GM15510 (cell line): Measurements from ENCODE around the gene UQCC5.

ENCODE experiments used
- POLR2A ChIP-seq: IDR thresholded peaks from 3 replicates; pipeline ENCODE4 v1.6.1; 2011; ENCODE audit warnings: borderline replicate concordance; ENCODE audit not compliant: insufficient read length; ENCODE audit errors: extremely low read depth

The UQCC5 gene

GRCh38 chr3:52533623-52534280 is 2.7 kb upstream of the UQCC5 start, which contains the start of gene NT5DC2:
Gene NT5DC2 (minus strand): TSS chr3:52533857. CDS start chr3:52533737, 120 bp downstream.
- TF ChIP-seq POLR2A: peak; percentile 52

- TF ChIP-seq POLR2A: no peak
Measured at GRCh38 chr3:52534281-52535183, 1.9 kb upstream of the UQCC5 start.

- no peak for TF ChIP-seq POLR2A
Measured at GRCh38 chr3:52535411-52536111, 844 bp upstream of the UQCC5 start.

GRCh38 chr3:52536112-52536368 is 365 bp upstream of the UQCC5 start:
- TF ChIP-seq POLR2A: no peak

- TF ChIP-seq POLR2A: no peak
Measured at GRCh38 chr3:52537165-52537620, 788 bp downstream of the UQCC5 start.

GRCh38 chr3:52537726-52538421 is 1.5 kb downstream of the UQCC5 start:
- no peak for TF ChIP-seq POLR2A

GRCh38 chr3:52539010-52539653 is 2.7 kb downstream of the UQCC5 start:
- no peak for TF ChIP-seq POLR2A

GRCh38 chr3:52541050-52541449 is 4.6 kb downstream of the UQCC5 start:
- no peak for TF ChIP-seq POLR2A

GRCh38 chr3:52544937-52545336 is 8.5 kb downstream of the UQCC5 start:
- TF ChIP-seq POLR2A: no peak

- no peak for TF ChIP-seq POLR2A
Measured at GRCh38 chr3:52546111-52546901, 9.9 kb downstream of the UQCC5 start.

- TF ChIP-seq POLR2A: no peak
Measured at GRCh38 chr3:52547143-52547542, 10.7 kb downstream of the UQCC5 start.

GRCh38 chr3:52551118-52551517 is 14.7 kb downstream of the UQCC5 start:
- no peak for TF ChIP-seq POLR2A

GRCh38 chr3:52552089-52552488 is 15.7 kb downstream of the UQCC5 start:
- no peak for TF ChIP-seq POLR2A
